Measurements from ENCODE around the gene APOLD1.

GRCh38 chr12:12791756-12792369 lies 6.4 kb downstream of the APOLD1 start:
- TF ChIP-seq EP300 (conservative IDR thresholded peaks at IDR 0.05; ENCODE audit: poor library complexity, severe bottlenecking) (no peak), TAF1 (IDR thresholded peaks at IDR 0.05; ENCODE audit: low read depth) (no peak)

Data from neural cell (in vitro differentiated cells).